ENCODE data around the gene CADPS2. TPM values are rescaled to one million over a fixed set of nuclear protein-coding genes. Genes with fewer than 3 reads are reported as not detected.

CADPS2 gene
- total RNA-seq, 3 donors from 2014 or later (not counting 1 experiment from before 2014, with no cell fraction given), result not detected

DNA sequence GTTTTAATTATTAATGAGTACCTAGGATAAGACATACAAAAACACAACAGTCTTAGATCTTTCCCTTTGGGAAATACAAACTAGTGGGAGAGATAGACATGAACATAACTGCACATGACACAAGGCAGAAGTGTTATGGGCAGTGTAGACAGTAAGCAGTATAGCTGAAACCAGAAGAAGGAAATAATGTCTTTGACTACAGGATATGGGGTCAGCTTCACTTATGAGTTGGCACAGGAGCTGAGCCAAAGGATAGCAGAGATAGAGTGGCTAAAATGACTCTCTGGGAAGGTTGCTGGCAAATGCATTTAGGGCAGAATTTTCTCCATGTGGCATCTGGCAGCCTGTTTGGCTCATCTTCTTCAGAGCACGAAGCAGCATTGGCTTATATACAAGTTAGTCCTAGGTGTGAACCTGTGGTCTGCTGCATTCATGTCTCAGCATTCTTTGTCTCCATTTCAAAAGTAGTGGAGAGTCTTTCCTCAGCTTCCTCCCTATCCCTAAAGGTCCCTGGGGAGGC is 521.4 kb downstream of the CADPS2 start:
- Histone ChIP-seq H3K9me3 (ENCODE audit: control insufficient read depth, insufficient read depth, low read length) (no peaks in the 10 kb centered on the region), H3K4me1 (ENCODE audit: control insufficient read depth, insufficient read depth, low read length) (no peaks in the 10 kb centered on the region), H3K36me3 (ENCODE audit: control insufficient read depth, insufficient read depth, low read length) (no peaks in the 10 kb centered on the region), H3K4me3 (ENCODE audit: low read length) (no peak overlapping the region), H3K27me3 (ENCODE audit: control insufficient read depth, insufficient read depth, low read length) (no peaks in the 10 kb centered on the region), H3K27ac (ENCODE audit: low read length) (no peak overlapping the region)
- Mint-ChIP-seq H3K4me3 (no peak overlapping the region), H3K27me3 (ENCODE audit: low read depth in 2 of 2) (no peaks in the 10 kb centered on the region), H3K36me3 (no peaks in the 10 kb centered on the region), H3K4me1 (no peaks in the 10 kb centered on the region), H3K9me3 (peaks cover 8 to 9% of the 10 kb centered on the region in 2 donors), H3K27ac (no peak overlapping the region)
- DNase-seq (no peak), ATAC-seq (no peak)
- TF ChIP-seq, protein P1, sequence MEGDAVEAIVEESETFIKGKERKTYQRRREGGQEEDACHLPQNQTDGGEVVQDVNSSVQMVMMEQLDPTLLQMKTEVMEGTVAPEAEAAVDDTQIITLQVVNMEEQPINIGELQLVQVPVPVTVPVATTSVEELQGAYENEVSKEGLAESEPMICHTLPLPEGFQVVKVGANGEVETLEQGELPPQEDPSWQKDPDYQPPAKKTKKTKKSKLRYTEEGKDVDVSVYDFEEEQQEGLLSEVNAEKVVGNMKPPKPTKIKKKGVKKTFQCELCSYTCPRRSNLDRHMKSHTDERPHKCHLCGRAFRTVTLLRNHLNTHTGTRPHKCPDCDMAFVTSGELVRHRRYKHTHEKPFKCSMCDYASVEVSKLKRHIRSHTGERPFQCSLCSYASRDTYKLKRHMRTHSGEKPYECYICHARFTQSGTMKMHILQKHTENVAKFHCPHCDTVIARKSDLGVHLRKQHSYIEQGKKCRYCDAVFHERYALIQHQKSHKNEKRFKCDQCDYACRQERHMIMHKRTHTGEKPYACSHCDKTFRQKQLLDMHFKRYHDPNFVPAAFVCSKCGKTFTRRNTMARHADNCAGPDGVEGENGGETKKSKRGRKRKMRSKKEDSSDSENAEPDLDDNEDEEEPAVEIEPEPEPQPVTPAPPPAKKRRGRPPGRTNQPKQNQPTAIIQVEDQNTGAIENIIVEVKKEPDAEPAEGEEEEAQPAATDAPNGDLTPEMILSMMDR (IDR thresholded peaks at IDR 0.05), result no peak
- intact Hi-C loops (cut with micrococcal nuclease), result no loop called here
- WGBS (ENCODE audit: insufficient coverage), result 79% methylated on average over 1 of the region's 1 CpG

DNA sequence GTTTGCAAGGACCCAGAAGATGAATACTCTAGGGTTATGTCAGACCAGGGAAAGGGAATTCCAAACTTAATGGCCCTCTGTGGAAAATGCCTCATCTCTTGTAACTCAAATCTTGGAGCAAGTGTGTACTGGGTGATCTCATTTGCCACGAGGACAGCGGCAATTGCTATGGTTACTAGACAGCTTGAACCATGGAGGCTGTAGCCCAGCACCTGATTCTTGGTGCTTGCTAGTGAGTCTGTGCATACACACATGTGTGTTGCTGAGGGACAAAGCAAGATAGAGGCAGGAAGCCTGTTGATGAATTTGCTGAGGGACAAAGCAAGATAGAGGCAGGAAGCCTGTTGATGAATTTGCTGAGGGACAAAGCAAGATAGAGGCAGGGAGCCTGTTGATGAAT is 523.1 kb downstream of the CADPS2 start:
- no peak for DNase-seq
- ATAC-seq, result no peak
- no peaks in the 10 kb centered on the region for H3K4me1 ChIP-seq (ENCODE audit: control insufficient read depth, insufficient read depth, low read length)
- intact Hi-C loops (cut with micrococcal nuclease), result no loop called here
- Mint-ChIP-seq H3K27ac (no peak overlapping the region), H3K36me3 (no peaks in the 10 kb centered on the region), H3K4me1 (no peaks in the 10 kb centered on the region), H3K4me3 (no peak overlapping the region), H3K9me3 (peaks cover 2 to 4% of the 10 kb centered on the region in 2 donors), H3K27me3 (ENCODE audit: low read depth in 2 of 2) (no peaks in the 10 kb centered on the region)
- no peaks in the 10 kb centered on the region for H3K9me3 ChIP-seq (ENCODE audit: control insufficient read depth, insufficient read depth, low read length)
- H3K27ac ChIP-seq (ENCODE audit: low read length), result no peak overlapping the region
- TF ChIP-seq, protein P1 (IDR thresholded peaks at IDR 0.05), result no peak
- H3K27me3 ChIP-seq (ENCODE audit: control insufficient read depth, insufficient read depth, low read length), result no peaks in the 10 kb centered on the region
- H3K36me3 ChIP-seq (ENCODE audit: control insufficient read depth, insufficient read depth, low read length), result no peaks in the 10 kb centered on the region
- 90% methylated on average over 2 of the region's 2 CpGs for WGBS (ENCODE audit: insufficient coverage)
- no peak overlapping the region for H3K4me3 ChIP-seq (ENCODE audit: low read length)

- no peaks in the 10 kb centered on the region for H3K27me3 ChIP-seq (ENCODE audit: control insufficient read depth, insufficient read depth, low read length)
- no peak overlapping the region for H3K27ac ChIP-seq (ENCODE audit: low read length)
- H3K9me3 ChIP-seq (ENCODE audit: control insufficient read depth, insufficient read depth, low read length), result no peaks in the 10 kb centered on the region
- intact Hi-C loops (cut with micrococcal nuclease), result no loop called here
- Mint-ChIP-seq H3K27me3 (ENCODE audit: low read depth in 2 of 2) (no peaks in the 10 kb centered on the region), H3K4me3 (no peak overlapping the region), H3K9me3 (peaks cover 5 to 7% of the 10 kb centered on the region in 2 donors), H3K4me1 (no peaks in the 10 kb centered on the region), H3K36me3 (no peaks in the 10 kb centered on the region), H3K27ac (no peak overlapping the region)
- no peak overlapping the region for H3K4me3 ChIP-seq (ENCODE audit: low read length)
- 61% methylated on average over 2 of the region's 3 CpGs for WGBS (ENCODE audit: insufficient coverage)
- H3K36me3 ChIP-seq (ENCODE audit: control insufficient read depth, insufficient read depth, low read length), result no peaks in the 10 kb centered on the region
- no peak for ATAC-seq
- H3K4me1 ChIP-seq (ENCODE audit: control insufficient read depth, insufficient read depth, low read length), result no peaks in the 10 kb centered on the region
- DNase-seq, result no peak
- TF ChIP-seq, protein P1 (IDR thresholded peaks at IDR 0.05), result no peak
Observed at GRCh38 chr7:122362473-122362872, 523.8 kb downstream of the CADPS2 start.

GRCh38 chr7:122354656-122355055 is 531.6 kb downstream of the CADPS2 start:
- no peak overlapping the region for H3K27ac ChIP-seq (ENCODE audit: low read length)
- intact Hi-C loops (cut with micrococcal nuclease), result no loop called here
- Mint-ChIP-seq H3K36me3 (no peaks in the 10 kb centered on the region), H3K9me3 (peaks cover 3 to 8% of the 10 kb centered on the region in 2 donors), H3K4me3 (no peak overlapping the region), H3K4me1 (no peaks in the 10 kb centered on the region), H3K27me3 (ENCODE audit: low read depth in 2 of 2) (no peaks in the 10 kb centered on the region), H3K27ac (no peak overlapping the region)
- DNase-seq (no peak), ATAC-seq (no peak)
- no peaks in the 10 kb centered on the region for H3K9me3 ChIP-seq (ENCODE audit: control insufficient read depth, insufficient read depth, low read length)
- H3K36me3 ChIP-seq (ENCODE audit: control insufficient read depth, insufficient read depth, low read length), result no peaks in the 10 kb centered on the region
- TF ChIP-seq, protein P1 (IDR thresholded peaks at IDR 0.05), result no peak
- 70% methylated on average over 2 of the region's 2 CpGs for WGBS (ENCODE audit: insufficient coverage)
- H3K4me3 ChIP-seq (ENCODE audit: low read length), result no peak overlapping the region
- H3K4me1 ChIP-seq (ENCODE audit: control insufficient read depth, insufficient read depth, low read length), result no peaks in the 10 kb centered on the region
- no peaks in the 10 kb centered on the region for H3K27me3 ChIP-seq (ENCODE audit: control insufficient read depth, insufficient read depth, low read length)
